ENCODE results near the gene GAB2.

- TF ChIP-seq CTCF (IDR thresholded peaks at IDR 0.05 in 2 of 3, conservative IDR thresholded peaks at IDR 0.05 in 1 of 3; ENCODE audit: control insufficient read depth in 2 of 3, extremely low read depth in 1 of 3, insufficient read depth in 1 of 3, low read depth in 3 of 3, low read length in 3 of 3) (no peak), NR2C2 (IDR thresholded peaks at IDR 0.05; ENCODE audit: borderline replicate concordance, control insufficient read depth, insufficient read length, low read depth) (no peak), YY1 (IDR thresholded peaks at IDR 0.05; ENCODE audit: low read depth, low read length) (no peak), SRF (IDR thresholded peaks at IDR 0.05; ENCODE audit: low read depth in 2 of 2, low read length in 2 of 2) (no peak), TAF1 (IDR thresholded peaks at IDR 0.05; ENCODE audit: borderline replicate concordance, low read depth, low read length) (no peak), ZBTB11 (CRISPR knock-in tag; IDR thresholded peaks at IDR 0.05) (no peak), E2F8 (IDR thresholded peaks at IDR 0.05; ENCODE audit: low read depth, partially characterized antibody) (no peak), USF1 (IDR thresholded peaks at IDR 0.05; ENCODE audit: borderline replicate concordance, extremely low read length, insufficient read depth, low read depth, low read length) (no peak), CHD2 (IDR thresholded peaks at IDR 0.05; ENCODE audit: borderline replicate concordance, low read depth, low read length) (no peak), MYC (IDR thresholded peaks at IDR 0.05; ENCODE audit: insufficient read depth, insufficient read length, insufficient replicate concordance, low read length, severe bottlenecking) (no peak), ZNF217 (IDR thresholded peaks at IDR 0.05) (no peak), PAX5 (IDR thresholded peaks at IDR 0.05; ENCODE audit: borderline replicate concordance, low read depth, low read length) (no peak), ATF2 (IDR thresholded peaks at IDR 0.05; ENCODE audit: low read length) (no peak)
Observed at GRCh38 chr11:78265326-78265725, 152.3 kb downstream of the GAB2 start.
